PFSK-1 (cell line): Measurements from ENCODE around the gene U2SURP.

ENCODE experiments used
- FOXP2 ChIP-seq: optimal IDR thresholded peaks from 2 replicates; pipeline ENCODE3; 2011; ENCODE audit warnings: borderline replicate concordance, control low read depth, inconsistent platforms; ENCODE audit not compliant: insufficient read depth; ENCODE audit errors: extremely low read length, extremely low read depth
- POLR2AphosphoS5 ChIP-seq: IDR thresholded peaks from 2 replicates; pipeline ENCODE4 v1.6.1; 2012; ENCODE audit warnings: low read depth, mild to moderate bottlenecking, control low read depth, low read length, moderate library complexity
- SIN3A ChIP-seq: IDR thresholded peaks from 2 replicates; pipeline ENCODE4 v1.6.1; 2012; ENCODE audit warnings: mild to moderate bottlenecking, low read length, moderate library complexity, borderline replicate concordance; ENCODE audit not compliant: insufficient read depth
- TAF1 ChIP-seq: IDR thresholded peaks from 2 replicates; pipeline ENCODE4 v1.6.1; 2012; ENCODE audit warnings: low read length, control low read depth, borderline replicate concordance; ENCODE audit not compliant: insufficient read depth
- TF ChIP-seq, protein P1 (sequence below), 2 experiments: IDR thresholded peaks; 2 replicates each; pipeline versions ENCODE4 v1.6.1 to v1.8.0; 2011 to 2012; ENCODE audit warnings: low read depth in 2 of 2, low read length in 2 of 2, control low read depth in 1 of 2, inconsistent platforms in 1 of 2, mild to moderate bottlenecking in 1 of 2, moderate library complexity in 1 of 2; ENCODE audit not compliant: insufficient read depth in 1 of 2

The U2SURP gene

DNA sequence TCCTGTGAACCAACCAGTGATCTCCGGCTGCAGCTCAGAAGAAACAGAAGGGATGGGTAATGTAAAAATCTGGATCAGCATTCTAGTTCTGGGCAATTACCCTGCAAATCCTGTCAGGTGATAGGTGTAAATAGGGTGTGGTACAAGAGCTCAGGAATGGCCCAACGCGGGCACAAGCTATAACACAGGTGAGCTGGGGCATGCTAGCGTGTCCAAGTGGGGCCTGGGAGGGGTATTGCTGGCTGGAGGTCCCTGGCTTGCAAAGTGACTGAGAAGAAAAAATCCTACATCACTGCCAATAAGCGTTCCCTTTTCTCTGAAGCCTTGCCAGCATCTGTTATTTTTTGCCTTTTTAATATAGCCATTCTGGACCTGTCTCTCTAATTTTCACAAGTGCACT lies 108.5 kb downstream of the U2SURP start:
- TF ChIP-seq, protein P1, sequence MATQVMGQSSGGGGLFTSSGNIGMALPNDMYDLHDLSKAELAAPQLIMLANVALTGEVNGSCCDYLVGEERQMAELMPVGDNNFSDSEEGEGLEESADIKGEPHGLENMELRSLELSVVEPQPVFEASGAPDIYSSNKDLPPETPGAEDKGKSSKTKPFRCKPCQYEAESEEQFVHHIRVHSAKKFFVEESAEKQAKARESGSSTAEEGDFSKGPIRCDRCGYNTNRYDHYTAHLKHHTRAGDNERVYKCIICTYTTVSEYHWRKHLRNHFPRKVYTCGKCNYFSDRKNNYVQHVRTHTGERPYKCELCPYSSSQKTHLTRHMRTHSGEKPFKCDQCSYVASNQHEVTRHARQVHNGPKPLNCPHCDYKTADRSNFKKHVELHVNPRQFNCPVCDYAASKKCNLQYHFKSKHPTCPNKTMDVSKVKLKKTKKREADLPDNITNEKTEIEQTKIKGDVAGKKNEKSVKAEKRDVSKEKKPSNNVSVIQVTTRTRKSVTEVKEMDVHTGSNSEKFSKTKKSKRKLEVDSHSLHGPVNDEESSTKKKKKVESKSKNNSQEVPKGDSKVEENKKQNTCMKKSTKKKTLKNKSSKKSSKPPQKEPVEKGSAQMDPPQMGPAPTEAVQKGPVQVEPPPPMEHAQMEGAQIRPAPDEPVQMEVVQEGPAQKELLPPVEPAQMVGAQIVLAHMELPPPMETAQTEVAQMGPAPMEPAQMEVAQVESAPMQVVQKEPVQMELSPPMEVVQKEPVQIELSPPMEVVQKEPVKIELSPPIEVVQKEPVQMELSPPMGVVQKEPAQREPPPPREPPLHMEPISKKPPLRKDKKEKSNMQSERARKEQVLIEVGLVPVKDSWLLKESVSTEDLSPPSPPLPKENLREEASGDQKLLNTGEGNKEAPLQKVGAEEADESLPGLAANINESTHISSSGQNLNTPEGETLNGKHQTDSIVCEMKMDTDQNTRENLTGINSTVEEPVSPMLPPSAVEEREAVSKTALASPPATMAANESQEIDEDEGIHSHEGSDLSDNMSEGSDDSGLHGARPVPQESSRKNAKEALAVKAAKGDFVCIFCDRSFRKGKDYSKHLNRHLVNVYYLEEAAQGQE (IDR thresholded peaks at IDR 0.05; ENCODE audit: insufficient read depth in 1 of 2, low read depth in 2 of 2, low read length in 2 of 2), result no peak
- TF ChIP-seq POLR2AphosphoS5, result no peak
- TF ChIP-seq TAF1, result no peak
- no peak for TF ChIP-seq FOXP2
- TF ChIP-seq SIN3A, result no peak
